ELR (cell line): ENCODE results near the gene SLC35F3.

Source experiments
- DNase-seq: peaks from one replicate; pipeline ENCODE4 v3.0.0-alpha.2; 2015; ENCODE audit warnings: low read depth

Gene SLC35F3

GRCh38 chr1:233972951-233973635 lies 68.6 kb downstream of the SLC35F3 start:
- peak; percentile 42 for DNase-seq

- no peak for DNase-seq
Observed at GRCh38 chr1:233975486-233975885, 71.0 kb downstream of the SLC35F3 start.

- no peak for DNase-seq
Observed at GRCh38 chr1:233981042-233981675, 76.7 kb downstream of the SLC35F3 start.

GRCh38 chr1:233982827-233983518 lies 78.5 kb downstream of the SLC35F3 start:
- DNase-seq, result no peak

GRCh38 chr1:233983811-233984210 lies 79.3 kb downstream of the SLC35F3 start:
- no peak for DNase-seq

- no peak for DNase-seq
Observed at GRCh38 chr1:233988963-233989696, 84.7 kb downstream of the SLC35F3 start.

- no peak for DNase-seq
Observed at GRCh38 chr1:233990486-233990885, 86.0 kb downstream of the SLC35F3 start.

- DNase-seq, result peak; percentile 35
Observed at GRCh38 chr1:233993651-233994050, 89.2 kb downstream of the SLC35F3 start.

- no peak for DNase-seq
Observed at GRCh38 chr1:233994112-233994511, 89.6 kb downstream of the SLC35F3 start.

- DNase-seq, result no peak
Observed at GRCh38 chr1:233998456-233998855, 94.0 kb downstream of the SLC35F3 start.

- DNase-seq, result no peak
Observed at GRCh38 chr1:233998891-233999290, 94.4 kb downstream of the SLC35F3 start.

- DNase-seq, result no peak
Observed at GRCh38 chr1:234000557-234001041, 96.1 kb downstream of the SLC35F3 start.

- peak; percentile 15 for DNase-seq
Observed at GRCh38 chr1:234001817-234002216, 97.3 kb downstream of the SLC35F3 start.

- DNase-seq, result no peak
Observed at GRCh38 chr1:234004591-234004990, 100.1 kb downstream of the SLC35F3 start.

GRCh38 chr1:234007684-234008083 lies 103.2 kb downstream of the SLC35F3 start:
- DNase-seq, result no peak

GRCh38 chr1:234008591-234008990 lies 104.1 kb downstream of the SLC35F3 start:
- no peak for DNase-seq

GRCh38 chr1:234009668-234010067 lies 105.2 kb downstream of the SLC35F3 start:
- no peak for DNase-seq

- DNase-seq, result no peak
Observed at GRCh38 chr1:234014208-234014607, 109.7 kb downstream of the SLC35F3 start.

GRCh38 chr1:234018816-234019215 lies 114.3 kb downstream of the SLC35F3 start:
- DNase-seq, result no peak

- DNase-seq, result no peak
Observed at GRCh38 chr1:234019387-234019786, 114.9 kb downstream of the SLC35F3 start.

- no peak for DNase-seq
Observed at GRCh38 chr1:234022302-234022701, 117.8 kb downstream of the SLC35F3 start.

GRCh38 chr1:234039603-234040002 lies 135.1 kb downstream of the SLC35F3 start:
- DNase-seq, result no peak
